Keratinocyte (primary cell): ENCODE data around the gene FHOD3. TPM values are rescaled to one million over a fixed set of nuclear protein-coding genes. Genes with fewer than 3 reads are reported as not detected.

ENCODE experiments used
- DNase-seq: peaks from one replicate; pipeline ENCODE4 v3.0.0-alpha.2; 2011; ENCODE audit warnings: low read depth, missing footprints, low spot score
- FAIRE-seq: peaks from 2 replicates; lab custom pipeline; 2011; peaks lifted over from hg19 to GRCh38; lab: Jason Lieb, UNC
- H2AFZ ChIP-seq: 2 replicates; pipeline ENCODE4 v1.6.0; 2012; ENCODE audit warnings: low read length, control low read depth, inconsistent platforms; ENCODE audit not compliant: control insufficient read depth
- H3K27ac ChIP-seq: 2 replicates; pipeline ENCODE4 v1.5.1; 2011; ENCODE audit warnings: low read length; ENCODE audit not compliant: control insufficient read depth, insufficient read depth
- H3K27me3 ChIP-seq: 3 replicates; pipeline ENCODE4 v1.6.0; 2011; ENCODE audit warnings: low read length; ENCODE audit not compliant: control insufficient read depth, insufficient read depth; ENCODE audit errors: extremely low read depth
- H3K36me3 ChIP-seq, 2 experiments: 2 replicates in 1 of 2; 3 replicates in 1 of 2; pipeline ENCODE4 v1.5.1; 2011; ENCODE audit warnings: low read length in 2 of 2, mild to moderate bottlenecking in 1 of 2; ENCODE audit not compliant: control insufficient read depth in 2 of 2, insufficient read depth in 2 of 2; ENCODE audit errors: extremely low read depth in 1 of 2
- H3K4me1 ChIP-seq: 3 replicates; pipeline ENCODE4 v1.5.1; 2011; ENCODE audit warnings: low read length; ENCODE audit not compliant: control insufficient read depth, insufficient read depth; ENCODE audit errors: extremely low read depth
- H3K4me2 ChIP-seq: 3 replicates; pipeline ENCODE4 v1.6.0; 2011; ENCODE audit warnings: low read depth, low read length; ENCODE audit not compliant: control insufficient read depth, insufficient read depth; ENCODE audit errors: extremely low read depth
- H3K4me3 ChIP-seq, 3 experiments: fragments of 200-600 bp in 1 of 3; sonication (generic) in 1 of 3; 2 replicates in 2 of 3; 3 replicates in 1 of 3; pipeline ENCODE4 v1.5.1; 2011 to 2016; ENCODE audit warnings: low read length in 3 of 3, mild to moderate bottlenecking in 3 of 3, control low read depth in 2 of 3, inconsistent platforms in 1 of 3, low read depth in 1 of 3, mixed read lengths in 1 of 3, mixed run types in 1 of 3, moderate library complexity in 1 of 3; ENCODE audit not compliant: control insufficient read depth in 2 of 3, insufficient read depth in 2 of 3; ENCODE audit errors: extremely low read depth in 1 of 3
- H3K79me2 ChIP-seq: 2 replicates; pipeline ENCODE4 v1.6.0; 2012; ENCODE audit warnings: low read length; ENCODE audit not compliant: control insufficient read depth, insufficient read depth
- H3K9ac ChIP-seq: 3 replicates; pipeline ENCODE4 v1.6.0; 2011; ENCODE audit warnings: low read length; ENCODE audit not compliant: control insufficient read depth, insufficient read depth; ENCODE audit errors: extremely low read depth
- H3K9me1 ChIP-seq: 3 replicates; pipeline ENCODE4 v1.6.0; 2011; ENCODE audit warnings: low read length; ENCODE audit not compliant: control insufficient read depth, insufficient read depth; ENCODE audit errors: extremely low read depth
- H3K9me3 ChIP-seq: 2 replicates; pipeline ENCODE4 v1.5.1; 2012; ENCODE audit warnings: low read depth, low read length; ENCODE audit not compliant: control insufficient read depth
- H4K20me1 ChIP-seq: 3 replicates; pipeline ENCODE4 v1.6.0; 2011; ENCODE audit warnings: low read length; ENCODE audit not compliant: control insufficient read depth, insufficient read depth; ENCODE audit errors: extremely low read depth
- EZH2 ChIP-seq: IDR thresholded peaks from one replicate; pipeline ENCODE4 v1.6.1; 2012; ENCODE audit warnings: inconsistent platforms, mild to moderate bottlenecking, low read length, moderate library complexity
- dilution Hi-C: fragments of 300-500 bp; cut with MboI; formaldehyde crosslinking; loops from one replicate; pipeline ENCODE4 v1.7.0; 2020; ENCODE audit warnings: low sequenced_read_pairs; ENCODE audit not compliant: extremely low pct_ligation_motif_present
- polyA plus RNA-seq, 5 experiments: library from polyadenylated mRNA; depleted of rRNA in 3 of 5; stranded (reverse) in 3 of 5; stranded (forward) in 1 of 5; unstranded in 1 of 5; fragments of >200 nt; gene quantifications; 1 replicate in 1 of 5; 2 replicates in 3 of 5; 3 replicates in 1 of 5; pipeline versions ENCODE4 v1.2.1 to v1.2.3, GENCODE V29; 2011 to 2012; ENCODE audit warnings: missing spikeins in 2 of 5, low read depth in 1 of 5, low replicate concordance in 1 of 5
- TF ChIP-seq, protein P1 (sequence below), 3 experiments: IDR thresholded peaks in 1 of 3; conservative IDR thresholded peaks in 1 of 3; optimal IDR thresholded peaks in 1 of 3; 2 replicates in 2 of 3; 3 replicates in 1 of 3; pipeline versions ENCODE3 to v1.5.1; 2011; ENCODE audit warnings: low read length in 3 of 3, mild to moderate bottlenecking in 3 of 3, moderate library complexity in 2 of 3, control low read depth in 1 of 3, inconsistent platforms in 1 of 3; ENCODE audit not compliant: insufficient read depth in 2 of 3; ENCODE audit errors: extremely low read depth in 1 of 3

FHOD3 gene
- polyA plus RNA-seq, 1 donor (not counting 4 experiments of a cell fraction or from before 2014, with no cell fraction given): 7.7 TPM

DNA sequence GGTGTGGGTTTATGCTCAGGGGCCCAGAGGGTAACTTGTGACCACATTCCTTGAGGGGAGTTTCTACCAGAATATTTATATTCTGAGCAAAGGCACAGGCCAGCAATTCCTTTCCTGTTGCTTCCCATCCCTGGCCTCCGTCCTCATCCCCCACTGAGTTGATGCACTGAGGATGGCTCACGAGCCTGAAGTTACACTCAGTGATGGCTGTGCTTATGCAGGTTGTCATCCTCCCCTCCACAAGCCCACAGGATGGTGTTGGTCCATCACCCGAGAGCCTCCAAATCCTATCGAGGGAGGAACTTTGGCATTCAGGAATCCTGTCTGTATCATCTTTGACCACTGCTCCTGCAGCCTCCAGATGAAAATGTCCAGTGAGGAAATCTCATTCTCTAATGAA lies 28.4 kb upstream of the FHOD3 start:
- DNase-seq: no peak
- H3K36me3 ChIP-seq: no peaks in the 10 kb centered on the region
- no peaks in the 10 kb centered on the region for H3K27me3 ChIP-seq
- H3K27ac ChIP-seq: no peak overlapping the region
- H4K20me1 ChIP-seq: no peaks in the 10 kb centered on the region
- no peak for TF ChIP-seq EZH2
- TF ChIP-seq, protein P1, sequence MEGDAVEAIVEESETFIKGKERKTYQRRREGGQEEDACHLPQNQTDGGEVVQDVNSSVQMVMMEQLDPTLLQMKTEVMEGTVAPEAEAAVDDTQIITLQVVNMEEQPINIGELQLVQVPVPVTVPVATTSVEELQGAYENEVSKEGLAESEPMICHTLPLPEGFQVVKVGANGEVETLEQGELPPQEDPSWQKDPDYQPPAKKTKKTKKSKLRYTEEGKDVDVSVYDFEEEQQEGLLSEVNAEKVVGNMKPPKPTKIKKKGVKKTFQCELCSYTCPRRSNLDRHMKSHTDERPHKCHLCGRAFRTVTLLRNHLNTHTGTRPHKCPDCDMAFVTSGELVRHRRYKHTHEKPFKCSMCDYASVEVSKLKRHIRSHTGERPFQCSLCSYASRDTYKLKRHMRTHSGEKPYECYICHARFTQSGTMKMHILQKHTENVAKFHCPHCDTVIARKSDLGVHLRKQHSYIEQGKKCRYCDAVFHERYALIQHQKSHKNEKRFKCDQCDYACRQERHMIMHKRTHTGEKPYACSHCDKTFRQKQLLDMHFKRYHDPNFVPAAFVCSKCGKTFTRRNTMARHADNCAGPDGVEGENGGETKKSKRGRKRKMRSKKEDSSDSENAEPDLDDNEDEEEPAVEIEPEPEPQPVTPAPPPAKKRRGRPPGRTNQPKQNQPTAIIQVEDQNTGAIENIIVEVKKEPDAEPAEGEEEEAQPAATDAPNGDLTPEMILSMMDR (optimal IDR thresholded peaks at IDR 0.05 in 1 of 3, IDR thresholded peaks at IDR 0.05 in 1 of 3, conservative IDR thresholded peaks at IDR 0.05 in 1 of 3; ENCODE audit: extremely low read depth in 1 of 3, insufficient read depth in 2 of 3, low read length in 3 of 3): no peak
- H3K4me2 ChIP-seq: no peak overlapping the region
- no peak overlapping the region for H3K4me3 ChIP-seq
- dilution Hi-C loops: no loop called here
- H3K9ac ChIP-seq: no peak overlapping the region
- no peaks in the 10 kb centered on the region for H3K4me1 ChIP-seq
- H3K79me2 ChIP-seq: no peaks in the 10 kb centered on the region
- H3K9me1 ChIP-seq: no peaks in the 10 kb centered on the region
- FAIRE-seq: no peak
- no peaks in the 10 kb centered on the region for H3K9me3 ChIP-seq
- no peak overlapping the region for H2AFZ ChIP-seq

DNA sequence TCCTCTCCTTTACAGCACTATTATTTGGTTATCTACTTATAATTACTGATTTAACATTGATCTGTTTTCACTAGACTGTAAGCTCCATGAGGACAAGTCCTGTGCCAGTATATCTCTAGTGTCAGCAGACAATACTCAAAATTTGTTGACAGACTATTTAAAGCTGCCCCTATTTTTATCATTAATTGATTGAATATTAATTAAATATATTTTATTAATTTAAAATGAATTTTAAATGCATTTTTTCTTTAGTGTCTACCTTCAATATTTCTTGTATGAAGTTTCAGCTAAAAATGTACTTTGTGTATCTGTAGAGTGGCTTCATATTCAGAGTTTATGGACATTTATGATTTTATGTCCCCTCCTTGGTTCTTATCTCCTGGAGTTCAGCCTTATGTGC lies 26.4 kb upstream of the FHOD3 start:
- Histone ChIP-seq H3K79me2 (no peaks in the 10 kb centered on the region), H3K4me3 (no peak overlapping the region), H3K9me3 (no peaks in the 10 kb centered on the region), H3K27ac (no peak overlapping the region), H3K9me1 (no peaks in the 10 kb centered on the region), H3K4me1 (no peaks in the 10 kb centered on the region), H3K9ac (no peak overlapping the region), H4K20me1 (no peaks in the 10 kb centered on the region), H3K27me3 (no peaks in the 10 kb centered on the region), H3K36me3 (no peaks in the 10 kb centered on the region), H2AFZ (no peak overlapping the region), H3K4me2 (no peak overlapping the region)
- DNase-seq: no peak
- dilution Hi-C loops: no loop called here
- FAIRE-seq: no peak
- TF ChIP-seq, protein P1 (optimal IDR thresholded peaks at IDR 0.05 in 1 of 3, IDR thresholded peaks at IDR 0.05 in 1 of 3, conservative IDR thresholded peaks at IDR 0.05 in 1 of 3; ENCODE audit: extremely low read depth in 1 of 3, insufficient read depth in 2 of 3, low read length in 3 of 3): no peak
- no peak for TF ChIP-seq EZH2
